SK-N-SH (cell line): Measurements from ENCODE around the gene BRCA1. TPM values are rescaled to one million over a fixed set of nuclear protein-coding genes. Genes with fewer than 3 reads are reported as not detected.

Source experiments
- CTCF ChIA-PET: fragments of 300-600, 350-600 bp; formaldehyde crosslinking; extraction: SDS; loops from one replicate; lab custom pipeline; 2021; lab: Yijun Ruan, JAX
- POLR2A ChIA-PET: fragments of 350-600 bp; sonication (Branson Sonifier 250); formaldehyde crosslinking; extraction: SDS; loops from one replicate; lab custom pipeline; 2020; ENCODE audit warnings: antibody characterized with exemption, inconsistent platforms; lab: Yijun Ruan, JAX
- DNase-seq: peaks from one replicate; pipeline ENCODE4 v3.0.0; 2012
- H2AFZ ChIP-seq: fragments of 200-600 bp; sonication (generic); 2 replicates; pipeline ENCODE4 v1.8.1; 2016; ENCODE audit warnings: antibody characterized with exemption, mild to moderate bottlenecking, low read depth
- H3F3A ChIP-seq: fragments of 200-600 bp; sonication (generic); replicated peaks from 2 replicates; pipeline ENCODE3; 2016; ENCODE audit warnings: antibody characterized with exemption, mild to moderate bottlenecking; ENCODE audit not compliant: insufficient read depth
- H3K27ac ChIP-seq, 2 experiments: fragments of 200-500 bp in 1 of 2; fragments of 200-600 bp in 1 of 2; sonication (Bioruptor generic) in 1 of 2; sonication (generic), shearing (Covaris generic) in 1 of 2; 2 replicates each; pipeline versions ENCODE4 v1.5.1 to v1.6.1; 2014 to 2016; ENCODE audit warnings: low read depth in 2 of 2, inconsistent platforms in 1 of 2, low read length in 1 of 2, mild to moderate bottlenecking in 1 of 2, mixed read lengths in 1 of 2
- H3K27me3 ChIP-seq: fragments of 200-600 bp; sonication (generic), shearing (Covaris generic); 2 replicates; pipeline ENCODE4 v1.6.1; 2016; ENCODE audit warnings: mixed run types; ENCODE audit not compliant: insufficient read depth
- H3K36me3 ChIP-seq, 2 experiments: fragments of 200-500 bp in 1 of 2; fragments of 200-600 bp in 1 of 2; sonication (Bioruptor generic) in 1 of 2; sonication (generic) in 1 of 2; replicated peaks in 1 of 2; 2 replicates each; pipeline versions ENCODE3 to v1.5.1; 2014 to 2016; ENCODE audit warnings: low read length in 1 of 2, mild to moderate bottlenecking in 1 of 2; ENCODE audit not compliant: insufficient read depth in 2 of 2, control insufficient read depth in 1 of 2
- H3K4me1 ChIP-seq, 2 experiments: fragments of 200-500 bp in 1 of 2; fragments of 200-600 bp in 1 of 2; sonication (Bioruptor generic) in 1 of 2; sonication (generic), shearing (Covaris generic) in 1 of 2; 2 replicates each; pipeline versions ENCODE4 v1.5.1 to v1.6.1; 2014 to 2016; ENCODE audit warnings: low read depth in 1 of 2, low read length in 1 of 2, mixed run types in 1 of 2; ENCODE audit not compliant: insufficient read depth in 2 of 2, control insufficient read depth in 1 of 2
- H3K4me2 ChIP-seq: fragments of 200-600 bp; sonication (generic), shearing (Covaris generic); 2 replicates; pipeline ENCODE4 v1.6.1; 2017; ENCODE audit warnings: mixed run types
- H3K4me3 ChIP-seq, 2 experiments: fragments of 200-500 bp in 1 of 2; fragments of 200-600 bp in 1 of 2; sonication (Bioruptor generic) in 1 of 2; sonication (generic), shearing (Covaris generic) in 1 of 2; 2 replicates each; pipeline versions ENCODE4 v1.5.1 to v1.8.1; 2014 to 2016; ENCODE audit warnings: low read depth in 2 of 2, inconsistent platforms in 1 of 2, low read length in 1 of 2, mild to moderate bottlenecking in 1 of 2, mixed read lengths in 1 of 2, moderate library complexity in 1 of 2
- H3K79me2 ChIP-seq: fragments of 200-600 bp; sonication (generic); 2 replicates; pipeline ENCODE4 v1.8.1; 2017; ENCODE audit warnings: mild to moderate bottlenecking; ENCODE audit not compliant: insufficient read depth
- H3K9ac ChIP-seq: fragments of 200-600 bp; sonication (generic); 2 replicates; pipeline ENCODE4 v1.6.1; 2017; ENCODE audit warnings: mixed run types
- H3K9me2 ChIP-seq: fragments of 200-600 bp; sonication (generic); 2 replicates; pipeline ENCODE4 v1.6.1; 2017; ENCODE audit warnings: mixed run types
- H3K9me3 ChIP-seq: fragments of 200-600 bp; sonication (generic); 2 replicates; pipeline ENCODE4 v1.6.1; 2017; ENCODE audit warnings: mixed run types, mild to moderate bottlenecking, moderate library complexity
- H4K20me1 ChIP-seq: fragments of 200-600 bp; sonication (generic); 2 replicates; pipeline ENCODE4 v1.6.1; 2017; ENCODE audit warnings: mild to moderate bottlenecking, mixed run types; ENCODE audit not compliant: insufficient read depth
- CHD2 ChIP-seq: fragments of 150-350 bp; IDR thresholded peaks from 2 replicates; pipeline ENCODE4 v1.6.1; 2018; ENCODE audit warnings: low read length; ENCODE audit not compliant: partially characterized antibody
- CTCF ChIP-seq: fragments of 200-600 bp; sonication (generic); IDR thresholded peaks from 2 replicates; pipeline ENCODE4 v1.6.1; 2017; ENCODE audit warnings: antibody characterized with exemption, mild to moderate bottlenecking, moderate library complexity
- ELF1 ChIP-seq: IDR thresholded peaks from 2 replicates; pipeline ENCODE4 v1.4.0; 2012
- EZH2phosphoT487 ChIP-seq: fragments of 200-600 bp; sonication (generic); IDR thresholded peaks from 2 replicates; pipeline ENCODE4 v1.6.1; 2017; ENCODE audit warnings: low read depth, mixed run types, mild to moderate bottlenecking, antibody characterized with exemption, moderate library complexity, borderline replicate concordance
- FOXJ3 ChIP-seq: sonication (generic); formaldehyde crosslinking; IDR thresholded peaks from 2 replicates; pipeline ENCODE4 v1.5.1; 2020; ENCODE audit warnings: mild to moderate bottlenecking, missing genetic modification reagents
- FOXM1 ChIP-seq: IDR thresholded peaks from 2 replicates; pipeline ENCODE4 v1.4.0; 2012; ENCODE audit warnings: low read depth, mild to moderate bottlenecking
- GABPA ChIP-seq: IDR thresholded peaks from 2 replicates; pipeline ENCODE4 v1.4.0; 2012; ENCODE audit warnings: low read depth, mild to moderate bottlenecking
- IRF3 ChIP-seq: fragments of 150-350 bp; IDR thresholded peaks from 2 replicates; pipeline ENCODE4 v1.6.1; 2016; ENCODE audit warnings: mild to moderate bottlenecking, low read depth, low read length
- MAX ChIP-seq: IDR thresholded peaks from 2 replicates; pipeline ENCODE4 v1.4.0; 2012; ENCODE audit warnings: low read depth
- MXI1 ChIP-seq: IDR thresholded peaks from 2 replicates; pipeline ENCODE4 v1.6.1; 2012; ENCODE audit warnings: mild to moderate bottlenecking, low read depth, low read length, improper control_type of control experiment
- NFIC ChIP-seq: IDR thresholded peaks from 2 replicates; pipeline ENCODE4 v1.4.0; 2012; ENCODE audit warnings: borderline replicate concordance
- NRF1 ChIP-seq: IDR thresholded peaks from 2 replicates; pipeline ENCODE4 v1.6.1; 2012; ENCODE audit warnings: low read depth, mild to moderate bottlenecking, low read length
- POLR2AphosphoS5 ChIP-seq: IDR thresholded peaks from 2 replicates; pipeline ENCODE4 v1.6.1; 2012; ENCODE audit warnings: low read depth, low read length
- RAD21 ChIP-seq: IDR thresholded peaks from 2 replicates; pipeline ENCODE4 v1.6.1; 2012; ENCODE audit warnings: mild to moderate bottlenecking, low read length
- RCOR1 ChIP-seq: fragments of 150-350 bp; IDR thresholded peaks from 2 replicates; pipeline ENCODE4 v1.6.1; 2017; ENCODE audit warnings: antibody characterized with exemption, low read length
- RFX5 ChIP-seq: IDR thresholded peaks from 2 replicates; pipeline ENCODE4 v1.6.1; 2012; ENCODE audit warnings: mild to moderate bottlenecking, improper control_type of control experiment, low read length
- SIN3A ChIP-seq: IDR thresholded peaks from 2 replicates; pipeline ENCODE4 v1.6.1; 2012; ENCODE audit warnings: low read depth, mild to moderate bottlenecking, low read length, moderate library complexity, borderline replicate concordance
- SMC3 ChIP-seq: IDR thresholded peaks from 2 replicates; pipeline ENCODE4 v1.6.1; 2012; ENCODE audit warnings: low read depth, low read length, improper control_type of control experiment
- TAF1 ChIP-seq: IDR thresholded peaks from 2 replicates; pipeline ENCODE4 v1.6.1; 2012; ENCODE audit warnings: low read depth, mild to moderate bottlenecking, low read length, moderate library complexity, borderline replicate concordance
- USF1 ChIP-seq: IDR thresholded peaks from 2 replicates; pipeline ENCODE4 v1.4.0; 2012; ENCODE audit warnings: low read depth, borderline replicate concordance
- USF2 ChIP-seq: fragments of 150-350 bp; IDR thresholded peaks from 2 replicates; pipeline ENCODE4 v1.6.1; 2017; ENCODE audit warnings: antibody characterized with exemption, low read length, low read depth, borderline replicate concordance
- WGBS: methylation state at CpG from one replicate; pipeline ENCODE4 v1.1.6; 2017; ENCODE audit warnings: low lambda C conversion rate; 5-methylcytosine and 5-hydroxymethylcytosine counted together
- polyA plus RNA-seq, 3 experiments: library from polyadenylated mRNA; depleted of rRNA; stranded (reverse); fragments of >200 nt; gene quantifications; 2 replicates each; pipeline ENCODE4 v1.2.3, GENCODE V29; 2012

BRCA1 gene
- polyA plus RNA-seq, 1 of the 3 experiments (the other 2 are of a cell fraction) = 11.2 TPM

- TF ChIP-seq TAF1 = no peak
- no peak for TF ChIP-seq USF1
These were observed 45.4 kb downstream of the BRCA1 start (continued) for GRCh38 chr17:43079641-43080302.

- Histone ChIP-seq H3K4me1 (no peaks in the 10 kb centered on the region), H3K9me3 (no peaks in the 10 kb centered on the region), H3K27me3 (no peaks in the 10 kb centered on the region), H2AFZ (no peak overlapping the region), H3K36me3 (peaks cover 2 to 9% of the 10 kb centered on the region in 2 experiments), H3K9ac (no peak overlapping the region), H4K20me1 (no peaks in the 10 kb centered on the region), H3F3A (peaks cover 3% of the 10 kb centered on the region), H3K4me3 (no peak overlapping the region), H3K79me2 (no peaks in the 10 kb centered on the region), H3K4me2 (no peak overlapping the region), H3K9me2 (no peaks in the 10 kb centered on the region), H3K27ac (no peak overlapping the region)
- TF ChIP-seq EZH2phosphoT487 = no peak
- TF ChIP-seq NFIC = no peak
- no peak for TF ChIP-seq MXI1
- no peak for TF ChIP-seq RAD21
- no peak for TF ChIP-seq NRF1
- no peak for TF ChIP-seq SIN3A
- TF ChIP-seq CTCF = no peak
- TF ChIP-seq POLR2AphosphoS5 = no peak
- TF ChIP-seq SMC3 = no peak
- TF ChIP-seq USF2 = no peak
- no peak for TF ChIP-seq IRF3
- TF ChIP-seq FOXM1 = no peak
- TF ChIP-seq RCOR1 = no peak
- no peak for TF ChIP-seq GABPA
- no peak for TF ChIP-seq CHD2
- TF ChIP-seq MAX = no peak
- no peak for TF ChIP-seq ELF1
- TF ChIP-seq RFX5 = no peak
- no peak for TF ChIP-seq FOXJ3
- no peak for DNase-seq
- ChIA-PET POLR2A (no interaction called here), CTCF (interaction anchor here (1.0 kb wide), 1 partner anchor 17 kb away, joined by 3 read pairs; no protein-coding TSS in a partner anchor)
- 89% methylated on average over 4 of the region's 4 CpGs for WGBS
These were observed 50.3 kb downstream of the BRCA1 start for GRCh38 chr17:43074869-43075268.
